Measurements from ENCODE around the gene RFTN1. TPM values are rescaled to one million over a fixed set of nuclear protein-coding genes. Genes with fewer than 3 reads are reported as not detected.

Gene RFTN1
- total and polyA plus RNA-seq, 2 experiments from 2014 or later, result 3.3 to 7.2 TPM

DNA sequence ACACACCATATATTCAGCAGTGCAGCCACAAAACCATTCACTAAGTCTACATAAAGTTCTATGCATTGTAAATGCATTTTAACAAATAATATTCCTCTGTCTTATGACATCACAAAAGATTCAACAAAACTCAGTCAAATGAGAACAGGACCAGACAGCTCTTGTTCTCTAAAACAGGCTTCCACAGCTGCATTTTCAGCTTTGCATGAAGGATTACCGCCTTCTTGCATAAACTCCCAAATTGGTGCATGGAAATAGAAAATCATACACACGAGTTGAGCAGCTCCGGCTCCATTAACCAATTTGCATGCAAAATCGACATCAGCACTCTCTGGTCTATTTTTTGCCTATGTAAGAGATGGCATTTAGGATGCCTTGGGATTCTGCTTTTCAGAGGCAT is 66.4 kb downstream of the RFTN1 start (continued):
- TF ChIP-seq, protein P1, sequence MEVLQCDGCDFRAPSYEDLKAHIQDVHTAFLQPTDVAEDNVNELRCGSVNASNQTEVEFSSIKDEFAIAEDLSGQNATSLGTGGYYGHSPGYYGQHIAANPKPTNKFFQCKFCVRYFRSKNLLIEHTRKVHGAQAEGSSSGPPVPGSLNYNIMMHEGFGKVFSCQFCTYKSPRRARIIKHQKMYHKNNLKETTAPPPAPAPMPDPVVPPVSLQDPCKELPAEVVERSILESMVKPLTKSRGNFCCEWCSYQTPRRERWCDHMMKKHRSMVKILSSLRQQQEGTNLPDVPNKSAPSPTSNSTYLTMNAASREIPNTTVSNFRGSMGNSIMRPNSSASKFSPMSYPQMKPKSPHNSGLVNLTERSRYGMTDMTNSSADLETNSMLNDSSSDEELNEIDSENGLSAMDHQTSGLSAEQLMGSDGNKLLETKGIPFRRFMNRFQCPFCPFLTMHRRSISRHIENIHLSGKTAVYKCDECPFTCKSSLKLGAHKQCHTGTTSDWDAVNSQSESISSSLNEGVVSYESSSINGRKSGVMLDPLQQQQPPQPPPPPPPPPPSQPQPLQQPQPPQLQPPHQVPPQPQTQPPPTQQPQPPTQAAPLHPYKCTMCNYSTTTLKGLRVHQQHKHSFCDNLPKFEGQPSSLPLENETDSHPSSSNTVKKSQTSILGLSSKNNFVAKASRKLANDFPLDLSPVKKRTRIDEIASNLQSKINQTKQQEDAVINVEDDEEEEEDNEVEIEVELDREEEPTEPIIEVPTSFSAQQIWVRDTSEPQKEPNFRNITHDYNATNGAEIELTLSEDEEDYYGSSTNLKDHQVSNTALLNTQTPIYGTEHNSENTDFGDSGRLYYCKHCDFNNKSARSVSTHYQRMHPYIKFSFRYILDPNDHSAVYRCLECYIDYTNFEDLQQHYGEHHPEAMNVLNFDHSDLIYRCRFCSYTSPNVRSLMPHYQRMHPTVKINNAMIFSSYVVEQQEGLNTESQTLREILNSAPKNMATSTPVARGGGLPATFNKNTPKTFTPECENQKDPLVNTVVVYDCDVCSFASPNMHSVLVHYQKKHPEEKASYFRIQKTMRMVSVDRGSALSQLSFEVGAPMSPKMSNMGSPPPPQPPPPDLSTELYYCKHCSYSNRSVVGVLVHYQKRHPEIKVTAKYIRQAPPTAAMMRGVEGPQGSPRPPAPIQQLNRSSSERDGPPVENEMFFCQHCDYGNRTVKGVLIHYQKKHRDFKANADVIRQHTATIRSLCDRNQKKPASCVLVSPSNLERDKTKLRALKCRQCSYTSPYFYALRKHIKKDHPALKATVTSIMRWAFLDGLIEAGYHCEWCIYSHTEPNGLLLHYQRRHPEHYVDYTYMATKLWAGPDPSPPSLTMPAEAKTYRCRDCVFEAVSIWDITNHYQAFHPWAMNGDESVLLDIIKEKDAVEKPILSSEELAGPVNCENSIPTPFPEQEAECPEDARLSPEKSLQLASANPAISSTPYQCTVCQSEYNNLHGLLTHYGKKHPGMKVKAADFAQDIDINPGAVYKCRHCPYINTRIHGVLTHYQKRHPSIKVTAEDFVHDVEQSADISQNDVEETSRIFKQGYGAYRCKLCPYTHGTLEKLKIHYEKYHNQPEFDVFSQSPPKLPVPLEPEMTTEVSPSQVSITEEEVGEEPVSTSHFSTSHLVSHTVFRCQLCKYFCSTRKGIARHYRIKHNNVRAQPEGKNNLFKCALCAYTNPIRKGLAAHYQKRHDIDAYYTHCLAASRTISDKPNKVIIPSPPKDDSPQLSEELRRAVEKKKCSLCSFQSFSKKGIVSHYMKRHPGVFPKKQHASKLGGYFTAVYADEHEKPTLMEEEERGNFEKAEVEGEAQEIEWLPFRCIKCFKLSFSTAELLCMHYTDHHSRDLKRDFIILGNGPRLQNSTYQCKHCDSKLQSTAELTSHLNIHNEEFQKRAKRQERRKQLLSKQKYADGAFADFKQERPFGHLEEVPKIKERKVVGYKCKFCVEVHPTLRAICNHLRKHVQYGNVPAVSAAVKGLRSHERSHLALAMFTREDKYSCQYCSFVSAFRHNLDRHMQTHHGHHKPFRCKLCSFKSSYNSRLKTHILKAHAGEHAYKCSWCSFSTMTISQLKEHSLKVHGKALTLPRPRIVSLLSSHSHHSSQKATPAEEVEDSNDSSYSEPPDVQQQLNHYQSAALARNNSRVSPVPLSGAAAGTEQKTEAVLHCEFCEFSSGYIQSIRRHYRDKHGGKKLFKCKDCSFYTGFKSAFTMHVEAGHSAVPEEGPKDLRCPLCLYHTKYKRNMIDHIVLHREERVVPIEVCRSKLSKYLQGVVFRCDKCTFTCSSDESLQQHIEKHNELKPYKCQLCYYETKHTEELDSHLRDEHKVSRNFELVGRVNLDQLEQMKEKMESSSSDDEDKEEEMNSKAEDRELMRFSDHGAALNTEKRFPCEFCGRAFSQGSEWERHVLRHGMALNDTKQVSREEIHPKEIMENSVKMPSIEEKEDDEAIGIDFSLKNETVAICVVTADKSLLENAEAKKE (CRISPR knock-in tag; IDR thresholded peaks at IDR 0.05), result no peak
- TF ChIP-seq REST (IDR thresholded peaks at IDR 0.05; ENCODE audit: unreplicated experiment), result no peak

DNA sequence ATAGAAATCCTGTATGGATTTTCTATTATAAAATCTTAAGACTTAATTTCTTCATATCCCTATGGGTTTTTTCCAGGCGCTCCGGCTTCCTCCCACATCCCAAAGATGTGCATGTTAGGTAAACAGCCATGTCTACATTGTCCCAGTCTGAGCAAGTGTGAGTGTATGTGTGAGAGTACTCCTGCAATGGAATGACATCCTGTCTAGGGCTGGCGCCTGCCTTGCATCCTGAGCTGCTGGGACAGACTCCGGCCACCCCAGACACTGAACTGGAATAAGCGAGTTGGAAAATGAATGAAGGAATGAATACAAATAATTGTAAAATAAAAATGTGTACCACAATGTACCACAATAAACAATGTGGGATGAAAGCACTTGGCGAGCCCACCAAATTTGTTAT is 69.2 kb downstream of the RFTN1 start:
- no peak overlapping the region for H3K4me2 ChIP-seq
- H3F3A ChIP-seq (replicated peaks; ENCODE audit: low read depth), result no peaks in the 10 kb centered on the region
- peaks cover 4% of the 10 kb centered on the region; the same call in 1 of the 2 replicates for H3K4me1 ChIP-seq (ENCODE audit: insufficient read depth)
- H3K79me2 ChIP-seq (replicated peaks; ENCODE audit: insufficient read depth), result no peaks in the 10 kb centered on the region
- no peaks in the 10 kb centered on the region for H3K9me2 ChIP-seq (ENCODE audit: insufficient read depth)
- no peaks in the 10 kb centered on the region for H3K36me3 ChIP-seq (ENCODE audit: insufficient read depth)
- DNase-seq (ENCODE audit: low spot score) (no peak), ATAC-seq (no peak)
- no peak overlapping the region for H3K4me3 ChIP-seq
- no peaks in the 10 kb centered on the region for H4K20me1 ChIP-seq (replicated peaks; ENCODE audit: insufficient read depth)
- no peak overlapping the region for H3K27ac Mint-ChIP-seq
- no peak overlapping the region for H3K27ac ChIP-seq (ENCODE audit: low read depth)
- no peak overlapping the region for H3K4me3 Mint-ChIP-seq
- no peak for TF ChIP-seq STAT1 (IDR thresholded peaks at IDR 0.05; ENCODE audit: unreplicated experiment)
- H2AFZ ChIP-seq, result no peak overlapping the region
- H3K27me3 Mint-ChIP-seq (ENCODE audit: insufficient read depth, low read depth, poor library complexity), result peaks cover 3% of the 10 kb centered on the region
- H3K4me1 Mint-ChIP-seq, result peaks cover 9% of the 10 kb centered on the region; the same call in 2 of the 3 replicates
- no peaks in the 10 kb centered on the region for H3K36me3 Mint-ChIP-seq (ENCODE audit: low read depth)
- H3K27me3 ChIP-seq (ENCODE audit: insufficient read depth), result no peaks in the 10 kb centered on the region
- H3K9me3 Mint-ChIP-seq, result no peaks in the 10 kb centered on the region

Measured in GM23338 (cell line).